Choroid plexus epithelial cell (primary cell): Measurements from ENCODE around the gene MRPS10.

ENCODE experiments used
- DNase-seq: peaks from one replicate; pipeline ENCODE4 v3.0.0-alpha.2; 2010; ENCODE audit warnings: low read depth
- H3K4me3 ChIP-seq: 2 replicates; pipeline ENCODE4 v1.5.1; 2011; ENCODE audit warnings: low read depth, mild to moderate bottlenecking, control low read depth, low read length, moderate library complexity
- TF ChIP-seq, protein P1 (sequence below): conservative IDR thresholded peaks from 2 replicates; pipeline ENCODE4 v1.5.1; 2011; ENCODE audit warnings: low read depth, mild to moderate bottlenecking, control low read depth, inconsistent platforms, low read length, moderate library complexity

Gene MRPS10

GRCh38 chr6:42230345-42231321 is 13.0 kb upstream of the MRPS10 start:
- peak; percentile 57 for DNase-seq
- TF ChIP-seq, protein P1, sequence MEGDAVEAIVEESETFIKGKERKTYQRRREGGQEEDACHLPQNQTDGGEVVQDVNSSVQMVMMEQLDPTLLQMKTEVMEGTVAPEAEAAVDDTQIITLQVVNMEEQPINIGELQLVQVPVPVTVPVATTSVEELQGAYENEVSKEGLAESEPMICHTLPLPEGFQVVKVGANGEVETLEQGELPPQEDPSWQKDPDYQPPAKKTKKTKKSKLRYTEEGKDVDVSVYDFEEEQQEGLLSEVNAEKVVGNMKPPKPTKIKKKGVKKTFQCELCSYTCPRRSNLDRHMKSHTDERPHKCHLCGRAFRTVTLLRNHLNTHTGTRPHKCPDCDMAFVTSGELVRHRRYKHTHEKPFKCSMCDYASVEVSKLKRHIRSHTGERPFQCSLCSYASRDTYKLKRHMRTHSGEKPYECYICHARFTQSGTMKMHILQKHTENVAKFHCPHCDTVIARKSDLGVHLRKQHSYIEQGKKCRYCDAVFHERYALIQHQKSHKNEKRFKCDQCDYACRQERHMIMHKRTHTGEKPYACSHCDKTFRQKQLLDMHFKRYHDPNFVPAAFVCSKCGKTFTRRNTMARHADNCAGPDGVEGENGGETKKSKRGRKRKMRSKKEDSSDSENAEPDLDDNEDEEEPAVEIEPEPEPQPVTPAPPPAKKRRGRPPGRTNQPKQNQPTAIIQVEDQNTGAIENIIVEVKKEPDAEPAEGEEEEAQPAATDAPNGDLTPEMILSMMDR = peak; percentile 69
- H3K4me3 ChIP-seq = no peak overlapping the region

- H3K4me3 ChIP-seq = no peak overlapping the region
- TF ChIP-seq, protein P1 = no peak
- DNase-seq = no peak
These were observed 12.0 kb upstream of the MRPS10 start for GRCh38 chr6:42229506-42230119.

- TF ChIP-seq, protein P1 = no peak
- H3K4me3 ChIP-seq = no peak overlapping the region
- DNase-seq = no peak
These were observed 10.6 kb upstream of the MRPS10 start for GRCh38 chr6:42228305-42228704.

DNA sequence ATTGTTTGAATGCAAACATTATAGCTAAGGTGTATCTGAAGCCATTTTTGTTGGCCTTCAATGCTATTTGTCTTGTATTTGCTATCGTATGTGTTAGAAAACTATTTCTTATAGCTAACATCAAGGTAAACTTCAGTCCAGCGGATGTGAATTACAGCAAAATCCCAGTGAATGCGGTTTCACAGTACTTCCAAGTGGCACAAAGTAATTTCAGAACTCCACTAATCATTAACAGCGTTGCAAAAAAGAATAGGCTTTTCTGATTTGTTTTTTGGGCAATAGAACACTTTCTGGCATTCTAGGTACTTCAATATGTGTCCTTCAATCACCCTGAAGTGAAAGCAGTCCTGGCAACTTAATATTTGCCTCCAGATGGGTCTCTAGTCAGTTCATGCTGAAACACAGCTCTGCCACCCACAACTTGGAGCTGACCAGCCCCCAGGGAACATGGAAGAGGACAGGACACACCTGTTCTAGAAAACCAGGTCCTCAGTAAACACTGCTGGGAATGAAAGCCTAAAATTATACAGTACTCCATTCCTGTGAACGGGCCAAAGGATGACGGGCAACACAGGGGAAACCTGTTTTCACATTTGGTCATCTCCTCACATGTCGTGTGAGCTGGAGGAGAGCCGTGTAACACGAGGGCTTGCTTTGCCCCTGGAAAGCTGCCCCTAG is 9.7 kb upstream of the MRPS10 start:
- TF ChIP-seq, protein P1 = no peak
- H3K4me3 ChIP-seq = no peak overlapping the region
- DNase-seq = no peak

GRCh38 chr6:42226645-42227143 is 9.0 kb upstream of the MRPS10 start:
- TF ChIP-seq, protein P1 = no peak
- peak; percentile 53 for DNase-seq
- H3K4me3 ChIP-seq = no peak overlapping the region

DNA sequence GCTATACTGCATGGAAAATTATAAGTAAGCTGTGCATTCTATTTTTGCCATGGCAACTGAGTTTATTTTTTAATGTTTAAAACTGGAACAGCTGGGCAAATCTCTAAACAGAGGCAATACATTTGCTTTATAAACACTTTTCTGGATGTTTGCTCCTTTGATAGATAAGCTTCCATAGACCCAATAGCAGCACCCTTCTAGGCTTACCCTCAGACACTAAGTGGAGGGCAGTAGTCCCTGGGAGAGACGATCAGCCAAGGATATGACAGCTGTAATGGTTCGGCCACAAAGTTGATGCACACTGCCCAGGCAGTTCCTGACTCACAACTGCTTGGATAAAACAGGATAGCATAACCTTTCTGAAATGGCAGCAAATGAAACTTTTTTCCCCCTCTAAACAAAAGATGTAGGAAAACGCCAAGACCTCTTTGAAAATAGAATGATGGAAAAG is 8.5 kb upstream of the MRPS10 start:
- peak; percentile 51 for DNase-seq
- no peak overlapping the region for H3K4me3 ChIP-seq
- TF ChIP-seq, protein P1 = no peak
